ENCODE measurements around the gene IL12A.

- TF ChIP-seq POLR2A (IDR thresholded peaks at IDR 0.05; ENCODE audit: low read depth, low read length) = no peak
- TF ChIP-seq TAF1 (IDR thresholded peaks at IDR 0.05; ENCODE audit: low read depth, low read length) = no peak
- TF ChIP-seq POLR2AphosphoS5 (IDR thresholded peaks at IDR 0.05; ENCODE audit: low read depth, low read length) = no peak
These were observed 40.0 kb upstream of the IL12A start for GRCh38 chr3:159948429-159949144.

Measured in GM12891 (cell line).